NCI-H1417 (cell line): ENCODE data around the gene CYB5R3.
"Not testable (repeated sequence)": the region's sequence is repeated elsewhere in the genome, so short reads cannot be mapped to it uniquely, and the experiment has no call there.

Source experiments
- DNase-seq, 3 experiments: peaks; one replicate each; lab custom pipeline; 2025; lab: John Stamatoyannopoulos, UW

Gene CYB5R3

GRCh38 chr22:42623756-42624441 is 25.3 kb downstream of the CYB5R3 start:
- no peak for DNase-seq

GRCh38 chr22:42623301-42623751 is 25.9 kb downstream of the CYB5R3 start:
- DNase-seq, result no peak

- DNase-seq, result no peak
Observed at GRCh38 chr22:42622061-42622710, 27.0 kb downstream of the CYB5R3 start.

DNA sequence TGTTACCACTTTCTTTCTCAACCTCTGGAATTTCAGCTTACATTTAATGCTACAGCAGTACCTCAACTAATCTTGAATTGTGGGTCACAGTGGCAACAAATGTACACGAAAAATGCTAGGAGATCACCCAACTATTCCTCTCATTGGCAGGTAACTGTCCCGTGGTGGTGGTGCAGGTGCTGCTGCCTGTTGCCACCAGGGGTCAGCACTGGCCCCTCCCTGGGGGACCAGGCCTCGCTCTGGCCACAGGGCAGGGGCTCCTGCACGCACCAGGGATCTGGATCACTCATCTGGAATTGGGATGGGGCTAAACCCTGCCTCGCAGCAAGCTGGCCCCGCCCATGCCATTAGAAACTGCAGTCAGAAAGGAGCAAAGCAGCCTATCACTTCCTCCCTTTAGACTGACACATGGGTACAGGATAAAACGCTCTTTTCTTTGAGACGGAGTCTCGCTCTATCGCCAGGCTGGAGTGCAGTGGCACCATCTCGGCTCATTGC is 27.6 kb downstream of the CYB5R3 start:
- peak; percentile 4 to 32 (median 5) for DNase-seq

- DNase-seq, result no peak
Observed at GRCh38 chr22:42620084-42620483, 29.1 kb downstream of the CYB5R3 start.

GRCh38 chr22:42619261-42620063 is 29.7 kb downstream of the CYB5R3 start:
- no peak for DNase-seq

GRCh38 chr22:42617155-42617983 is 31.8 kb downstream of the CYB5R3 start:
- no peak for DNase-seq

DNA sequence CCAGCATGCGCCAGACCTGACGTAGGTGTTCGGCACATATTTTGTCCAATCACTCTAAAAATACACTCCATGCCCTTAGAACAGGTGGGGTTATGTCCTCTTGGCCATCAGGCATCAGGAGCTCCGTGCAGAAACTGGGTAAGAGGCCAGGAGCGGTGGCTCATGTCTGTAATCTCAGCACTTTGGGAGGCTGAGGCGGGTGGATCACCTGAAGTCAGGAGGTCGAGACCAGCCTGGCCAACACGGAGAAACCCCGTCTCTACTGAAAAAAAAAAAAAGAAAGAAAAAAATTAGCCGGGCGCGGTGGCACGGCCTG is 33.4 kb downstream of the CYB5R3 start:
- DNase-seq, result not testable (repeated sequence)

DNA sequence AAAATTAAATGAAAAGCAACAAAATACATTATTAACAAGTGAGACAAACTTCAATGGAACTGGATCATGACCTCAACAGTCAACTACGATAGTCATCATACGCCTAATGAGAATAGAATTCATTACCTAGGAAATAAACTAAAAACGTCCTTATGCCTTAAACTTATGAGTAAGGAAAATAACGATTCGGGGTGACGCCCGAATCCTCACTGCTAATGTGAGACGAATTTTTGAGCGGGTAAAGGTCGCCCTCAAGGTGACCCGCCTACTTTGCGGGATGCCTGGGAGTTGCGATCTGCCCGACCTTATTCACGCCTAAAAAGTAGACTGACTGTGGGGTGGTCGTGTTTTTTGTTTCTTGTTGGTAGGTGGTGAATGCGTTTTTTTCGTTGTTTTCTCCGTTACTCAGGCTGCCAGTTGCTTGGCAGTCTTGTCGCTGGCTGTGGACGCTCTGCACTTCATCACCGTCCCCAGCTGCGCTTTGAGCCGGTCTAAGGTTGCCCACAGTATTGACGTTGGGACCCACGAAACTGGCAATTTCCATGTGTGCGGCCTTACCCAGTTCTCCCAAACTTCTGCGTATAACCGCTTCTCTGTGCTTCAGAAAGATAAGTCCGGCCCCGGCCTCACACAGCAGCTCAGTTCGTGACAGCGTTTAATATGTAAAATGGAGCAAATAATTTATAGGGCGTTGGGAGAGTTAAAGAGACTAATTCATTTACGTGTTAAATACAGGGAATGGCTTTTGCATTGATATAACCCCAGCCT is 33.9 kb downstream of the CYB5R3 start:
- peak; percentile 85 to 97 (median 87) for DNase-seq

DNA sequence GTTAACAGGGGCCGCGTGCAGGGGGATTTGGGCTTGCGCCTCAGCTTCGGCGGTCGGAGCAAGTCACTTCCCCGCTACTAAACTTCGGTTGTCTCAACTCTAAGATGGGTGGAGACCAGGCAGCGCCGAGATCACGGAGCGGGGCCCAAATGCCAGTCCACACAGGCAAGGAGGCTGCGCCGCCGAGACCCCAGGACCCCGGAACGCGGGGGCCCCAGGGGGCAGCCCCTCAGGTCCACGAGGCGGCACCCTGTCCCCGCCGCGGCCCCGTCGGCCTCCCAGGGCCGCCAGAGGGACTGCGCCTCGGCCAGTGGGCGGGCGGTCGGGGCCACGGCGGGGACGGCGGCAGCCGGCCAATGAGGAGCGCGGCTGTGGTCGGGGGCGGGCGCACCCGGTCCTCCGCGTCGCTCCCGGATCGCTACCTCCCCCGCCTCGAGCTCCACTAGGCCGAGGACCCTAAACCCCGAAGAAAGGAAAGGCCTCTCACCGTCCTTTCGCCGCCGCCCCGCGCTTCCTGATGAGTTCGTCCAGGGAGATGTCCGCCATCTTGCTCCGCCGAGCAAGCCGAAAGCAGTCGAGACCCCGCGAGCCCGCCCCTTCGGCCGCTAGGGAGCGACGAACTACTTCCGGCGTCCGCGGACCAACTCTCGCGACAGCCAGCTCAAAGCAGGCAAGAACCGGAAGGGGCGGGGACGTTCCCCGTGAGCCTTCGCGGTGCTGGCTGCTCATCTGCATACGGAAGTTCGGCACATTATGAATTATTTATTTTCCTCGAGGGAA is 34.7 kb downstream of the CYB5R3 start, which contains the start of gene POLDIP3:
TSS of gene POLDIP3 (minus strand) at position 572 of the 780 bp plus-strand sequence. CDS start at position 546, 26 bp downstream.
- peak; percentile 93 to 97 (median 95) for DNase-seq

- DNase-seq, result peak in 2 of 3 experiments; percentile 51 to 67
Observed at GRCh38 chr22:42613872-42614301, 35.3 kb downstream of the CYB5R3 start.

GRCh38 chr22:42612336-42612735 is 36.9 kb downstream of the CYB5R3 start:
- DNase-seq, result no peak

GRCh38 chr22:42611051-42611450 is 38.1 kb downstream of the CYB5R3 start:
- DNase-seq, result no peak

- no peak for DNase-seq
Observed at GRCh38 chr22:42610186-42610585, 39.0 kb downstream of the CYB5R3 start.

DNA sequence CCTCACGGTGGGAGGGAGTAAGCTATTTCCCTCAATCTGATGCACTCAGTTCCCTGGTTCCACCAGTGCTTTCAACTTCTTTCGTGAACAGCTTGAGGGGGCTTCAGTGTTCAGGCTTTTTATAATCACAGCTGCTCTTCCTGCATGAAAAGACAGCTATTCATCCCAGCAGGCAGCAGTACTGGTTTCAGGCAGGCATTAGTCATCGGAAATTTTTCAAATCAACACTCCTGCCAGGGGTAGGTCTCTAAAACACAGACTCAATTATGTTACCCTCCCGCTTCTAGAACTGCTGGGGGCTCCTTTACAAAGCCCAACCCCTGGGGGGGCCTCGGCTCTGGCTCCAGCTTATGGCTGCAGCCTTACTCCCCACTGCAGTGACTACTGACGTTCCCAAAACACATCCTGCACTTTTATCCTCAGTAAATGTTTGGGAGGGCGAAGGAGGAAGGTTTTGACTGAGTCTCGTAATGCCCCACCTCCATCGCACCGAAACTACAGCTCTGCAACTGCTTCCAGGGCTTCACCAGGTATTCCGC is 40.3 kb downstream of the CYB5R3 start:
- DNase-seq, result peak in 1 of 3 experiments; percentile 3

DNA sequence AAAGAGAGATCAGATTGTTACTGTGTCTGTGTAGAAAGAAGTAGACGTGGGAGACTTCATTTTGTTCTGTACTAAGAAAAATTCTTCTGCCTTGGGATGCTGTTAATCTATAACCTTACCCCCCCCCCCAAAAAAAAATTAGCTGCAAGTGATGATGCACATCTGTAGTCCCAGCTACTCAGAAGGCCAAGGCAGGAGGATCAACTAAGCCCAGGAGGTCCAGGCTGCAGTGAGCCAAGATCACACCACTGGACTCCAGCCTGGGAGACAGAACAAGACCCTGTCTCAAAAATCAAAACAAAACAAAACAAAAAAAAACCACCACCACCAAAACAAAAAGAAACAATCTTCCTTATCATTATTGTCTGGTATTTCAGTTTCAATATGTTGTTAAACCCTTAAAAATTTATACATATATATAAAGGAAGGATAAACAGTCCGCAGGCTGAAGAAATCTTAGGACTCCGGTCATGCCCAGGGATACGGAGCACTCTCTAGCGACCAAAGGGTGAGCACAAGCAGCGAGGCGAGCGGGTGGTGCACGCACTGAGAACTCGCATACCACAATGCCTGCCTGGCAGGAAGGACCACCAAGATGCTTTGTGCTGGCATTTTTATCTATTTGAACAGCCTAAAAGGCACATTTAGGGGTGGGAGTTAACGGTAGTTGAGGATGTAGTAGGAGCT is 40.9 kb downstream of the CYB5R3 start:
- no peak for DNase-seq

GRCh38 chr22:42607641-42608040 is 41.6 kb downstream of the CYB5R3 start:
- not testable (repeated sequence) for DNase-seq

DNA sequence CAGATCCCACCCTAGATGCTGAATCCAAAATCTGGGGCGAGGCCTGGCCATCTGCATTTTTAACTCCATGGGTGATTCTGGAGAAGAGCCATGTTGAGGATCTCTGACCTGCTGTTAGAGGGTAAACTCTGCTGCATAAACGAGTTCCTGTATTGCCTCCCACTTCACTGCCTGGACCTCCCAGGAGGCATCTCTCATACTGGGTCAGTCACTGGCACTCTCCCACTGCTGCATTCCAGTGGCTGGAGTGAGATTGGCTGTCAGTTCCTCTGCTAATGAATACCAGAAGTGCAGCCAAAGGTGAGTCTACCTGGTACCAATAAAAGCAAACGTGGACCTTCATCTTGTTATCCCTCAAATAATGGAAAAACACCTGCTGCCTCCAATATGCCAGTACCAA is 44.8 kb downstream of the CYB5R3 start:
- DNase-seq, result no peak

DNA sequence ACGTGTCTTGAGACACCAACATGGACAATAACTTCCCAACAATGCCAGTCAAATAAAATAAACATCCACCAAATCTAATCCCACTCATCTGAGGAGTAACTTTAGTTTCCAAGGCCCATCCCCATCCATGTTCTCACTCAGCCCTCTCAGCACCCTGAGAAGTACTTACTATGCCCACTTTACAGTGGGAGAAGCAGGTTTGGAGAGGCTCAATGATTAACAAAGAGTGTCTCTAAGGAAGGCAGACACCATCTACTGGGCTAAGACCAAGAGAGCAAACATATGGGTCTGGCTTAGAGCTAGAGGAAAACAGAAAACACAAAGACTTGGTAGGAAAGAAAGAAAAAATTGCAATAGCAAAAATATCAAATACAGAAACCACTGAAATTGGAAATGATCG is 45.8 kb downstream of the CYB5R3 start:
- DNase-seq, result no peak
